ENCODE results near the gene TMEM164. TPM values are rescaled to one million over a fixed set of nuclear protein-coding genes. Genes with fewer than 3 reads are reported as not detected.

TMEM164 gene
- total RNA-seq, 2 experiments from 2014 or later = 10.9 to 11.5 TPM

GRCh38 chrX:110182362-110182761, 179.4 kb downstream of the TMEM164 start:
- ChIA-PET POLR2A (no interaction called here), CTCF (interaction anchor here (1.3 kb wide), 1 partner anchor 14 kb away, joined by 6 read pairs; no protein-coding TSS in a partner anchor)
- no peaks in the 10 kb centered on the region for H3K9me3 Mint-ChIP-seq
- DNase-seq (no peak), ATAC-seq (peak; percentile 30)
- H3K4me3 Mint-ChIP-seq = no peak overlapping the region
- no peak for TF ChIP-seq CTCF (IDR thresholded peaks at IDR 0.05)
- no peaks in the 10 kb centered on the region for H3K27me3 Mint-ChIP-seq
- peaks cover 15% of the 10 kb centered on the region for H3K36me3 Mint-ChIP-seq (ENCODE audit: low read depth)
- intact Hi-C loops (cut with micrococcal nuclease) = no loop called here
- peaks cover 17% of the 10 kb centered on the region for H3K4me1 Mint-ChIP-seq (ENCODE audit: low read depth)
- no peak overlapping the region for H3K27ac Mint-ChIP-seq

- no peak overlapping the region for H3K4me3 Mint-ChIP-seq
- no peaks in the 10 kb centered on the region for H3K9me3 Mint-ChIP-seq
- intact Hi-C loops (cut with micrococcal nuclease) = no loop called here
- TF ChIP-seq CTCF (IDR thresholded peaks at IDR 0.05) = no peak
- H3K27me3 Mint-ChIP-seq = no peaks in the 10 kb centered on the region
- no peak for ATAC-seq
- no peak overlapping the region for H3K27ac Mint-ChIP-seq
- DNase-seq = no peak
- peaks cover 15% of the 10 kb centered on the region for H3K36me3 Mint-ChIP-seq (ENCODE audit: low read depth)
- ChIA-PET CTCF (interaction anchor here (1.3 kb wide), 1 partner anchor 15 kb away, joined by 6 read pairs; no protein-coding TSS in a partner anchor), POLR2A (no interaction called here)
- peaks cover 17% of the 10 kb centered on the region for H3K4me1 Mint-ChIP-seq (ENCODE audit: low read depth)
These were observed 180.0 kb downstream of the TMEM164 start for GRCh38 chrX:110182865-110183264.

- no peak for TF ChIP-seq CTCF (IDR thresholded peaks at IDR 0.05)
- ChIA-PET CTCF (interaction anchor here (1.2 kb wide), 1 partner anchor 267 kb away, joined by 3 read pairs; no protein-coding TSS in a partner anchor), POLR2A (no interaction called here)
- no peak overlapping the region for H3K27ac Mint-ChIP-seq
- peaks cover 17% of the 10 kb centered on the region for H3K4me1 Mint-ChIP-seq (ENCODE audit: low read depth)
- ATAC-seq (no peak), DNase-seq (no peak)
- no peak overlapping the region for H3K4me3 Mint-ChIP-seq
- no peaks in the 10 kb centered on the region for H3K27me3 Mint-ChIP-seq
- intact Hi-C loops (cut with micrococcal nuclease) = no loop called here
- H3K9me3 Mint-ChIP-seq = no peaks in the 10 kb centered on the region
- H3K36me3 Mint-ChIP-seq (ENCODE audit: low read depth) = peaks cover 15% of the 10 kb centered on the region
These were observed 180.4 kb downstream of the TMEM164 start for GRCh38 chrX:110183314-110183713.

GRCh38 chrX:110188701-110189558, 186.0 kb downstream of the TMEM164 start:
- CTCF ChIA-PET = interaction anchor here (1.1 kb wide), 1 partner anchor 219 kb away, joined by 3 read pairs; no protein-coding TSS in a partner anchor
- no peak overlapping the region for H3K4me3 Mint-ChIP-seq

More at GRCh38 chrX:110188701-110189558, 186.0 kb downstream of the TMEM164 start:
- POLR2A ChIA-PET = interaction anchor here (1.5 kb wide), 1 partner anchor 16 kb away, joined by 4 read pairs; no protein-coding TSS in a partner anchor
- DNase-seq (no peak), ATAC-seq (peak; percentile 56)
- Mint-ChIP-seq H3K36me3 (ENCODE audit: low read depth) (peaks cover 6% of the 10 kb centered on the region), H3K4me1 (ENCODE audit: low read depth) (peaks cover 18% of the 10 kb centered on the region), H3K27me3 (no peaks in the 10 kb centered on the region), H3K9me3 (no peaks in the 10 kb centered on the region), H3K27ac (peak overlapping the region; percentile 86)
- intact Hi-C loops (cut with micrococcal nuclease) = no loop called here
- no peak for TF ChIP-seq CTCF (IDR thresholded peaks at IDR 0.05)

Data from activated CD8-positive, alpha-beta T cell treated with anti-CD3 and anti-CD28 coated beads for 36 hours (primary cell).